ENCODE data around the gene TIMM44. TPM values are rescaled to one million over a fixed set of nuclear protein-coding genes. Genes with fewer than 3 reads are reported as not detected.
A peak's percentile ranks its signal among the peaks of the same experiment; 100 is the strongest.

TIMM44 gene
- total RNA-seq, 4 donors from 2014 or later = 55.5 to 211 (median 80.7) TPM

GRCh38 chr19:7881910-7882309 lies 61.6 kb downstream of the TIMM44 start:
- no peaks in the 10 kb centered on the region for H3K36me3 ChIP-seq
- DNase-seq = no peak
- H3K9me3 ChIP-seq = no peaks in the 10 kb centered on the region
- no peak overlapping the region for H3K4me3 ChIP-seq
- H3K4me1 ChIP-seq = no peaks in the 10 kb centered on the region
- no peaks in the 10 kb centered on the region for H3K27me3 ChIP-seq
- TF ChIP-seq, protein P1, sequence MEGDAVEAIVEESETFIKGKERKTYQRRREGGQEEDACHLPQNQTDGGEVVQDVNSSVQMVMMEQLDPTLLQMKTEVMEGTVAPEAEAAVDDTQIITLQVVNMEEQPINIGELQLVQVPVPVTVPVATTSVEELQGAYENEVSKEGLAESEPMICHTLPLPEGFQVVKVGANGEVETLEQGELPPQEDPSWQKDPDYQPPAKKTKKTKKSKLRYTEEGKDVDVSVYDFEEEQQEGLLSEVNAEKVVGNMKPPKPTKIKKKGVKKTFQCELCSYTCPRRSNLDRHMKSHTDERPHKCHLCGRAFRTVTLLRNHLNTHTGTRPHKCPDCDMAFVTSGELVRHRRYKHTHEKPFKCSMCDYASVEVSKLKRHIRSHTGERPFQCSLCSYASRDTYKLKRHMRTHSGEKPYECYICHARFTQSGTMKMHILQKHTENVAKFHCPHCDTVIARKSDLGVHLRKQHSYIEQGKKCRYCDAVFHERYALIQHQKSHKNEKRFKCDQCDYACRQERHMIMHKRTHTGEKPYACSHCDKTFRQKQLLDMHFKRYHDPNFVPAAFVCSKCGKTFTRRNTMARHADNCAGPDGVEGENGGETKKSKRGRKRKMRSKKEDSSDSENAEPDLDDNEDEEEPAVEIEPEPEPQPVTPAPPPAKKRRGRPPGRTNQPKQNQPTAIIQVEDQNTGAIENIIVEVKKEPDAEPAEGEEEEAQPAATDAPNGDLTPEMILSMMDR (IDR thresholded peaks at IDR 0.05) = no peak
- TF ChIP-seq POLR2A (IDR thresholded peaks at IDR 0.05) = no peak
- no peak overlapping the region for H3K27ac ChIP-seq

DNA sequence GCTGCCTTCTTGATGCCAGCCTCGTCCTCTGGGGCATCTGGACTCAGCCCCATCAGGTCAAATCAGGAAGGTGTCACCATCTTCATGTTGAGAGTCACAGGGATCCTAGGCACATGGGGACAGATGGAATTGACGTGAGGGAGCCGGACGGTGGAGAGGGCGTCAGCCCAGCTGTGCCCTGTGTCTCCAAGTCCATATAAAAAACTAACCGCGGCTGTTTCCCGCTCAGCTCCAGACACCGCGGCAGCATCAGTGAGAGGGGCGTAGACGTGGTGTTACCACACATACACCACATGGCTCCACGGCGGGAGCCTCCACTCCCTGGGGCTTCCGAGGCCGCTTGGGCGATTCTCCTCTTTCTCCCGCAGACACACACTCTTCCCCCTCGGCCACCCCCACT lies 63.6 kb downstream of the TIMM44 start:
- H3K4me3 ChIP-seq = no peak overlapping the region
- TF ChIP-seq, protein P1 (IDR thresholded peaks at IDR 0.05) = no peak
- no peak for TF ChIP-seq POLR2A (IDR thresholded peaks at IDR 0.05)
- H3K27ac ChIP-seq = no peak overlapping the region
- DNase-seq = no peak
- peaks cover 0 to 2% of the 10 kb centered on the region in 2 donors for H3K27me3 ChIP-seq
- H3K36me3 ChIP-seq = no peaks in the 10 kb centered on the region
- H3K9me3 ChIP-seq = no peaks in the 10 kb centered on the region
- no peaks in the 10 kb centered on the region for H3K4me1 ChIP-seq

GRCh38 chr19:7879111-7879807 lies 64.2 kb downstream of the TIMM44 start:
- no peak overlapping the region for H3K4me3 ChIP-seq
- H3K27ac ChIP-seq = no peak overlapping the region
- no peaks in the 10 kb centered on the region for H3K36me3 ChIP-seq
- no peaks in the 10 kb centered on the region for H3K9me3 ChIP-seq
- peak in 1 of 3 donors; percentile 42 for DNase-seq
- H3K27me3 ChIP-seq = peaks cover 0 to 7% of the 10 kb centered on the region in 2 donors
- H3K4me1 ChIP-seq = peaks cover 0 to 6% (median 2%) of the 10 kb centered on the region in 4 donors
- no peak for TF ChIP-seq POLR2A (IDR thresholded peaks at IDR 0.05)
- TF ChIP-seq, protein P1 (IDR thresholded peaks at IDR 0.05) = no peak

- TF ChIP-seq, protein P1 (IDR thresholded peaks at IDR 0.05) = no peak
- TF ChIP-seq POLR2A (IDR thresholded peaks at IDR 0.05) = no peak
- no peak overlapping the region for H3K4me3 ChIP-seq
These were observed 66.1 kb downstream of the TIMM44 start for GRCh38 chr19:7877249-7877836.

More at GRCh38 chr19:7877249-7877836, 66.1 kb downstream of the TIMM44 start:
- H3K27ac ChIP-seq = no peak overlapping the region
- peaks cover 0 to 16% (median 6%) of the 10 kb centered on the region in 4 donors for H3K4me1 ChIP-seq
- H3K9me3 ChIP-seq = no peaks in the 10 kb centered on the region
- DNase-seq = no peak
- peaks cover 0 to 26% of the 10 kb centered on the region in 2 donors for H3K27me3 ChIP-seq
- H3K36me3 ChIP-seq = no peaks in the 10 kb centered on the region

Other genes starting within 250 kb of the TIMM44 start
- 10 to 100 TPM in 1 of 4 donors, 1 to 10 TPM in 1, not detected in 2; 2.0 to 10.7 TPM for gene FCER2, start 241.5 kb downstream of the TIMM44 start, total RNA-seq
- gene CLEC4G, start 211.6 kb downstream of the TIMM44 start, total RNA-seq = 1 to 10 TPM in 1 of 4 donors, not detected in 3; 1.1 TPM
- 10 to 100 TPM in 1 of 4 donors, 1 to 10 TPM in 3; 1.6 to 31.4 (median 5.2) TPM for gene CD209, start 196.1 kb downstream of the TIMM44 start, total RNA-seq
- gene CLEC4M, start 180.4 kb downstream of the TIMM44 start, total RNA-seq = not detected
- gene EVI5L, start 113.4 kb downstream of the TIMM44 start, total RNA-seq = 10 to 100 TPM in 3 of 4 donors, 1 to 10 TPM in 1; 7.7 to 22.3 (median 14.9) TPM
- gene PRR36, start 69.3 kb downstream of the TIMM44 start, total RNA-seq = not detected
- gene LRRC8E, start 55.2 kb downstream of the TIMM44 start, total RNA-seq = under 1 TPM in 3 of 4 donors, not detected in 1; 0.57 to 0.88 (median 0.80) TPM
- 10 to 100 TPM; 16.6 to 39.3 (median 35.0) TPM for gene MAP2K7, start 39.8 kb downstream of the TIMM44 start, total RNA-seq
- gene TGFBR3L, start 28.8 kb downstream of the TIMM44 start, total RNA-seq = not detected
- 10 to 100 TPM in 2 of 4 donors, 1 to 10 TPM in 2; 7.4 to 12.9 (median 9.4) TPM for gene SNAPC2, start 23.3 kb downstream of the TIMM44 start, total RNA-seq
- gene CTXN1, start 17.5 kb downstream of the TIMM44 start, total RNA-seq = 1 to 10 TPM in 3 of 4 donors, not detected in 1; 1.6 to 2.5 (median 2.4) TPM
- gene ELAVL1, start 62.0 kb upstream of the TIMM44 start, total RNA-seq = 10 to 100 TPM; 21.0 to 41.7 (median 25.9) TPM
- 100 to 1,000 TPM in 2 of 4 donors, 10 to 100 TPM in 1, 1 to 10 TPM in 1; 5.8 to 286 (median 121) TPM for gene CCL25, start 109.1 kb upstream of the TIMM44 start, total RNA-seq
- gene FBN3, start 205.9 kb upstream of the TIMM44 start, total RNA-seq = under 1 TPM in 1 of 4 donors, not detected in 3; 0.28 TPM